Raji (cell line): ENCODE results near the gene ZNF90.

Experiments used
- POLR2A ChIP-seq: IDR thresholded peaks from 2 replicates; pipeline ENCODE4 v1.6.1; 2011; ENCODE audit warnings: low read depth, low read length, control low read depth; ENCODE audit not compliant: insufficient read depth

ZNF90 gene

DNA sequence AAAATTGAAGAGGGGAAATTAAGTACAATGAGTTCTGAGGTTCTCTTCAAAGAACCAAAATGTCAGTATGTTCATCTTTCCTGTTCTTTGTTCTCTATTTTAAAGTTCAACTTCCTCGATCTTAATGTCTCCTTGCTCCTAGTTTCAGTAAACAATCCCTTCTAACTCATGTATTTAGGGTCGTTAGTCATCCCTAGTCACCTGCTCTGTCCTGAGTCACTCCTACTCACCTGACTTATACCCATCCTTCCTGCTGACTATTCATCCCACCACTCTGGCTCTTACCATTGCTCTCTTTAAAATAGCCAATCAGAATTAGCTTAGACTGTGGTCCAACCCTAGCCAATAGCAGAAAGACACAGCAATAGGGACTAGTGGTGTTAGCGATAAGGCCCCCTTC is 24.3 kb downstream of the ZNF90 start:
- TF ChIP-seq POLR2A: no peak

GRCh38 chr19:20103091-20103740 is 25.4 kb downstream of the ZNF90 start:
- TF ChIP-seq POLR2A: no peak

GRCh38 chr19:20107301-20107700 is 29.5 kb downstream of the ZNF90 start:
- TF ChIP-seq POLR2A: no peak

- TF ChIP-seq POLR2A: no peak
These were observed 47.1 kb downstream of the ZNF90 start for GRCh38 chr19:20124879-20125278.

- no peak for TF ChIP-seq POLR2A
These were observed 73.9 kb downstream of the ZNF90 start for GRCh38 chr19:20151617-20152145.

GRCh38 chr19:20153281-20153680 is 75.5 kb downstream of the ZNF90 start:
- TF ChIP-seq POLR2A: no peak

DNA sequence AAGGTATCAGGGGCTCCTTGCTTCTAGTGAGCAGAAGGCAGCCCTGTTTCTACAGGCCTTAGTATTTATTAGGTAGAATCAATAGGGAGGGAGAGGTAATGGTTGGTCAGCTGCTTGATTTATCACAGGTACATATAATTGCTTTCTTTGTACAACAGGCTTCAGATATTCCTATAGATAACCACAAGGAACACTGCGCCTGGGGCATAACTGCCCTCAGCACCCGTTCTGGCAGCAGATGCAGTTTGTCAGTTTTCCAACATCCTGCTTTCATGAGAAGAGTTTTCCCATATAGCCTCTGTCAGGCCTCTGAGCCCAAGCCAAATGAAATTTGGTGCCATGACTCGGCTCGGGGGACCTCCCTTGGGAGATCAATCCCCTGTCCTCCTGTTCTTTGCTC is 76.8 kb downstream of the ZNF90 start:
- no peak for TF ChIP-seq POLR2A

DNA sequence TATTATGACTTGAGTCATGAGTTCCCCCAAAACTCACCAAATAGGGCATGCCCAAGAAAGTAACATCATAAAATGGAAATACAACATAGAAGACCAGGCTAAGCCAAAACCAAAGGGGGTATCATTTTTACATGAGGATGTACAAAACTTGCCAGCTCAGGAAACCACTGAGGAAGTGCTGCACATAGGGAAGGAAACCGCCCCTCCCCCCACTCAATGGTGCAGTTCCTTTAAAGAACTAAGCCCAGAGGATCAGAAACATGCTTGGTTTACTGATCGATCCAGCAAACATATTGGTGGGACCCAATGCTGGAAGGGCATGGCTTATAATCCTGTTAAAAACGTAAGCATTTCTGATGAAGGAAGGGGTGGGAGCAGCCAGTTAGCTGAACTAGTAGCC is 85.0 kb downstream of the ZNF90 start:
- no peak for TF ChIP-seq POLR2A

DNA sequence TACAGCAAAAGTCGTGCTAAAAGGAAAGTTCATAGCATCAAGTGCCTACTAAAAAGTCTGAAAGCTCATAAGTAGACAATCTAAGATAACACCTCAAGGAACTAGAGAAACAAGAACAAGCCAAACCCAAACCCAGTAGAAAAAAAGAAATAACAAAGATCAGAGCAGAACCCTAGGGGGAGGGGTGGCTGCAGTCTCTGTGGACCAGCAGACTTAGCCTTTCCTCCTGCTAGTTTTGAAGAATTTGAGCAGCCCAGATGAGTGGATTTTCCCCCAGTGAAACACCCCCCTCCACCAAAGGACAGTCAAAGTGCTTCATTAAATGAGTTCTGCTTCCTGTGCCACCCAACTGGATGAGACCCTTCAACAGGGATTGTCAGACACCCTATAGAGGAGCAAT is 86.7 kb downstream of the ZNF90 start:
- no peak for TF ChIP-seq POLR2A

DNA sequence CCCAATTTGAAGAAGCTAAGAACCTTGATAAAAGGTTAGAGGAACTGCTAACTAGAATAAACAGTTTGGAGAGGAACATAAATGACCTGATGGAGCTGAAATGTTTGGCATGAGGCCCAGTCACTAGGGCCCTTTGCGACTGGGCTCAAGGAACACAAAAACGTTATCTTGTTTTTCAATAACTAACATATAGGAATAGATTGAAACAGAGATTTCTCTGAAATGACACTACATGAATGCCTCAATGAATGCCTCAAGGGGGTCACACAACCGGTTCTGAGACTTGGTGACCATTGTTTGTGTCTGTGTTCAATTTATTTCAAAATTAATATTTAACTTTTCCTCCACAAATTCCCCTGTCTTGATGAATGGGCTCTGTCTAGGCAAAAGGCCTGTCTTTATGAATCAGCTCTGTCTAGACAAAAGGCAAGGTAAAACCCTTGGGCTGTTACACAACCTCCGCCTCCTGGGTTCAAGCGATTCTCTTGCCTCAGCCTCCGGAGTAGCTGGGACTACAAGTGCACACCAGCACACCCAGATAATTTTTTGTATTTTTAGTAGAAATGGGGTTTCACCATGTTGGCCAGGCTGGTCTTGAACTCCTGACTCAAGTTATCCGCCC is 88.3 kb downstream of the ZNF90 start:
- no peak for TF ChIP-seq POLR2A

- peak; percentile 80 for TF ChIP-seq POLR2A
These were observed 89.3 kb downstream of the ZNF90 start, which contains the start of gene ZNF486 for GRCh38 chr19:20167020-20167644. Gene ZNF486 (plus strand): TSS chr19:20167214. CDS start chr19:20167331, 117 bp downstream.

- TF ChIP-seq POLR2A: no peak
These were observed 89.9 kb downstream of the ZNF90 start for GRCh38 chr19:20167651-20168122.
